NCI-H1694 (cell line): ENCODE results near the gene GRID2.
"Not testable (repeated sequence)": the region's sequence is repeated elsewhere in the genome, so short reads cannot be mapped to it uniquely, and the experiment has no call there.

ENCODE experiments used
- DNase-seq: peaks from one replicate; lab custom pipeline; 2025; lab: John Stamatoyannopoulos, UW

Gene GRID2

GRCh38 chr4:92305148-92305877 lies 1.5 kb downstream of the GRID2 start:
- peak; percentile 13 for DNase-seq

GRCh38 chr4:92305878-92306520 lies 2.2 kb downstream of the GRID2 start:
- no peak for DNase-seq

GRCh38 chr4:92307181-92307580 lies 3.4 kb downstream of the GRID2 start:
- no peak for DNase-seq

- DNase-seq: no peak
These were observed 4.1 kb downstream of the GRID2 start for GRCh38 chr4:92307866-92308265.

GRCh38 chr4:92317047-92317446 lies 13.3 kb downstream of the GRID2 start:
- no peak for DNase-seq

GRCh38 chr4:92328095-92328494 lies 24.3 kb downstream of the GRID2 start:
- no peak for DNase-seq

- DNase-seq: no peak
These were observed 29.2 kb downstream of the GRID2 start for GRCh38 chr4:92333016-92333415.

- DNase-seq: no peak
These were observed 31.1 kb downstream of the GRID2 start for GRCh38 chr4:92334716-92335350.

- DNase-seq: no peak
These were observed 35.9 kb downstream of the GRID2 start for GRCh38 chr4:92339676-92340075.

GRCh38 chr4:92344216-92344615 lies 40.5 kb downstream of the GRID2 start:
- DNase-seq: no peak

- DNase-seq: no peak
These were observed 42.5 kb downstream of the GRID2 start for GRCh38 chr4:92346289-92346688.

- DNase-seq: no peak
These were observed 54.2 kb downstream of the GRID2 start for GRCh38 chr4:92357966-92358365.

- peak; percentile 1 for DNase-seq
These were observed 55.7 kb downstream of the GRID2 start for GRCh38 chr4:92359491-92359890.

- DNase-seq: no peak
These were observed 58.3 kb downstream of the GRID2 start for GRCh38 chr4:92362028-92362427.

- DNase-seq: no peak
These were observed 64.9 kb downstream of the GRID2 start for GRCh38 chr4:92368653-92369052.

- DNase-seq: no peak
These were observed 77.8 kb downstream of the GRID2 start for GRCh38 chr4:92381616-92382015.

GRCh38 chr4:92382128-92382527 lies 78.4 kb downstream of the GRID2 start:
- DNase-seq: no peak

- peak; percentile 33 for DNase-seq
These were observed 83.8 kb downstream of the GRID2 start for GRCh38 chr4:92387459-92388069.

- no peak for DNase-seq
These were observed 95.3 kb downstream of the GRID2 start for GRCh38 chr4:92399032-92399431.

GRCh38 chr4:92403525-92403924 lies 99.8 kb downstream of the GRID2 start:
- not testable (repeated sequence) for DNase-seq

- no peak for DNase-seq
These were observed 102.7 kb downstream of the GRID2 start for GRCh38 chr4:92406488-92406887.

GRCh38 chr4:92421920-92422319 lies 118.2 kb downstream of the GRID2 start:
- DNase-seq: no peak

GRCh38 chr4:92433272-92433758 lies 129.5 kb downstream of the GRID2 start:
- no peak for DNase-seq
